ENCODE results near the gene SYT13.
"Not testable (repeated sequence)": the region's sequence is repeated elsewhere in the genome, so short reads cannot be mapped to it uniquely, and the experiment has no call there.

The SYT13 gene

DNA sequence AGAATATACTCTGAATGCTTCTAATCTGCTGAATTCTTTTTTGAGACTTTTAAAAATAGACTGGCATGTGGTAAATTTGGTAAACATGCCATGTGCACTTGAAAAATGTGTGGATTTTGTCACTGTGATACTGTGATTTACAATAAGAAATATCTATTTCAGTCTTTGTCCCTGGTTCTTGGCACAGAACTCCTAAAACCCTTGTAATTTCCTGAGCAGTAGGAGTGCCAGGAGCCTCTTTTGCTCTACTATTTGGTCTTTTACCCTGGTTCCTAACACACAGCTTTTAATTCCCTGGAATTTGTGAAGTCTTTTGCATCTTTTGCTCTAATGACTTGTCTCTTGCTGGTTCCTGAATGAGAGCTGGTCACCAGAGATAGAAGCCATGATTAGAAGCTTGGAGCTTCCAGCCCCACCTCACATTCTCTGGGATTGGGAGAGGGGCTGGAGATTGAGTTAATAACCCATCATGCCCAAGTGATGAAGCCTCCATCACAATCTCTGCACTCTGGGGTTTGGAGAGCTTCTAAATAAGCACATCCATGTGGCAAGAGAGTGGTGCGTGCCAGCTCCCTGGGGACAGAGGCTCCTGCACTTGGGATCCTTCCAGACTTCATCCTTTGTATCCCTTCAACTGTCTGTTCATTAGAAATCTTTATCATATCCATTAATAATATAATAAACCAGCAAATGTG lies 27.2 kb upstream of the SYT13 start:
- in situ Hi-C loops (cut with HindIII; ENCODE audit: low sequenced_read_pairs): no loop called here

DNA sequence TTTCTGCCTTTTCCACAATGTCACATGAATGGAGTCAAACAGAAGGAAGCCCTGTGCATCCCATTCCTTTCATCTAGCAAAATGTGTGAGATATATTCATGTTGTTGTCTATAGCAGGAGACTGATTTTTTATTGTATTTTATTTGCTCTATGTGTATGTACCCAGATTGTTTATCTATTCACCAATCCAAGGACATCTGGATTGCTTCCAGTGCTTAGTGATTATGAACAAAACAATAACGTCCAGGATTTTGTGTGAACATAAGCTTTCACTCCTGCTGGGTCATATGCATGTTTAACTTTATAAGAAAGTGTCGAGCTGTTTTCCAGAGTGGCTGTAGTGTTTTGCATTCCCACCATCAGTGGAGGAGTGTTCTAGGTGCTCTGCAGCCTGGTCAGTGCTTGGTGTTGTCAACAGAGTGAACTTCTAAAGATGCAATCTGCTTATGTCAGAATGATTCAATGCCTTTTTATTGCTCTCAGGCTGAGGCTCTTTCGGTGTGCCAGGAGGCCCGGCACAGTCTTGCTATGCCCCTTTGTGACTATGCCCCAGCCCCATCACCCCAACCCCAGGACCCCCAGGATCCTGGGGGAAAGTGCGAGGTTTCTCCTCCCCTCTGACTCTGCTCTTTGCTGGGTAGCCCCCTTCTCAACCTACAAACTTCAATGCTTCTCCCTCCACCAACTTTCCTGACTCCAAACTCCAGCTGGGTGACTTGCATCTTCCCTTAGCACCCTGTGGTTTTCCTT lies 19.9 kb upstream of the SYT13 start:
- in situ Hi-C loops (cut with HindIII; ENCODE audit: low sequenced_read_pairs): loop anchor here (10.0 kb wide), 1 partner anchor 271 kb away; no protein-coding TSS in a partner anchor

DNA sequence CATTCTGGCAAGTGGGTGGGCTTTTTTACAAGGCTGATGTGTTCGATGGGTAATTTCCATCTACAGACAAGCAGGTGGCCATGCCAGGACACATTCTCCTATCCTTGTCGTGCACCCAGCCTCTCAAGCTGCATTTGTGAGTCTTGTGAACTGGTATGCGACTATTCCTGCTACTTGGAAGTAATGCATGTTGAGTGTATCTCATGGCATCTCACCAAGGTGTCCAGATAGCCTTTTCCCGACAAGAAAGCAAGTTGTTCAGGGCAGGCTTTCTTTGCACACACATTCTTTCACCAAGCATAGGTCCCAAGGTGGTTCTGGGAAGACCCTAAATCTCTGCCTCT lies 18.8 kb upstream of the SYT13 start:
- in situ Hi-C loops (cut with HindIII; ENCODE audit: low sequenced_read_pairs): loop anchor here (10.0 kb wide), 1 partner anchor 270 kb away; no protein-coding TSS in a partner anchor

DNA sequence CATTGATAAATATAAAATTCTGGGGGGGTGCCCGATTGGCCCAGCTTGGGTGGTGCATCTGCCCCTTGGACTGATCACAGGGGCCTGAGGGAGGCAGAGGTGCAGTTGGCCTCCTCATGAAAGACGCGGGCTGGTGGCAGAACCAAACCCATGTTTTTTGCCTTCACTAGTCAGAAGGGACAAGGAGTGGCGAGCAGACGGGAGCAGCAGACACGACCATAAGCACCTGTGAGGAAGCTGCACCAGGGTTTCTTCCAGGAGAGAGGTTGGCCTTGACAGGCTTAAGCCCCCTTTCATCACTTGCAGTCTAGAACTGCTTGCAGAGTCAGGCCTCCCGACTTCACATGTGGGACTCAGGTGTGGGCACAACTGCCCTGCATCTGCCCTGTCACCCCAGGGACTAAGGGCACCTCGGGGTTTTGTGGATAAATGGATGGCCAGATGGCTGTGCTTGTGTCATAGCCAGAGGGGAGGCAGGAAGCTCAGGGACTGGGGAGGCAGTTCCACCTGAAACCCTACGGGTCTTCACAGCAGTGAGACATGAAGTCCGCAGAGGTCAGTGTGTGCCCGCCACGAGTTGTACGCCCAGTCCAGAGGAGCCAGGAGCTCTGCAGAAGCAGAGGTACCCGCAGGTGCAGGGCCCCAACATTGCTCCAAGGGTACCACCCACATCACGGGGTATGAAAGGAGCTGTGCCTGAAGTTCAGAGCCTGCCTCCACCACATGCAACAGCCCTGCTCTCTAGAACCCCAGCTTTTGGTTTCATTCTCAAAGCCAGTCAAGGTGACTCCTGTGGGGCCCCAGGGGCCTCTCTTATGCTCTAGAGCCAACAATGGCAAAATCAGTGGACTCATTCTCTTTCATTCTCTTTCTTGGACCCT lies 18.2 kb upstream of the SYT13 start:
- in situ Hi-C loops (cut with HindIII; ENCODE audit: low sequenced_read_pairs): loop anchor here (10.0 kb wide), 1 partner anchor 270 kb away; no protein-coding TSS in a partner anchor

DNA sequence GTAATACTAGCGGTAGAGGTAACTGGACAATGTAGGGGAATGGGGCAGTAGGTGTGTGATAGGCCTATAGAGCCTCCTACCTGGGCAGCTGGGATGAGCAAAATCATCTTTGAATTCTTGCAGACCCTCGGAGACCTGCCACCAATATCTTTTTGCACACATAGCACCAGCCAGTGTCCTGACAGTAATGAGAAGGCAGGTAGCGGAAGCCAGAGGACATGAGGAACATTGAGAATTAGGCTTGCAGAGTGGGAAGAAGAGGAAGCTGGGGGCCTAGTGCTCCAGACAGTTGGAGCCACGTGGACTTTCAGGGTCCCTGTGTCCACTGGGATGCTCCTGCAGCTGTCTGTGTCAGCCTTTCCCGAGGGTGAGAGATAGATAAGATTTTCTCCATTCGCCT lies 17.2 kb upstream of the SYT13 start:
- in situ Hi-C loops (cut with HindIII; ENCODE audit: low sequenced_read_pairs): loop anchor here (10.0 kb wide), 1 partner anchor 269 kb away; no protein-coding TSS in a partner anchor

DNA sequence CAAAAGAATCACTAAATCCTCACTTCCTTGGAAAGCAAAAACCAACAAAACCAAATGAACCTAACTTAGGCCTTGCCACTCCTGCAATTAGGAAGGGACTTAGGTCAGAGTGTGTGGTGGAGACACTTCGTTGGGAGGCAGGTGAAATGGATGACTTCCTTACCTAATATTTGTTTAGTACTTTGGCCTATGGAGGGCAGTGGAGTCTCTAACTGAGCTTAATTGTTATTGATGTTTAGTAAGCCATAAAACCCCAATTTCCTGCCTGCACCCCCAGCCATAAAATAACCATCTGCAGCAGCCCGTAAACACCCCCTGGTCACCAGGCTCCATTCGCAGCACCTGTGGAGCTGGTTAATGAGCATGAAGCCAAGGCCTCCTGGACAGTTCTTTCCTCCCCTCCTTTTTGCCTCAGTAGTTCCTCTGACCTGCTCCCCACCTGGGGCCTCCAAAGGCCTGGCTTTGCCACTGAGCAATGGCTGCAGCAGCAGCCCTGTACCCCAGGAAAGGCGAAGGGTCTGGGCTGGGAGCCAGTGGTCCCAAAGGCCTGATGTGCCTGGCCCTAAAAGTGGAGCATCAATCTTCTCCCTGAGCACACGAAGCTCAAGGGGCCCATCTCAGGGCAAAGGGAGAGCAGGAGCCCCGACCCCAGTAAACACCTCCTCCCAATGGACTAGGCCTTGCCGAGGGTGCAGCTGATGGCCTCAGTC lies 15.6 kb upstream of the SYT13 start:
- in situ Hi-C loops (cut with HindIII; ENCODE audit: low sequenced_read_pairs): loop anchor here (10.0 kb wide), 1 partner anchor 267 kb away; no protein-coding TSS in a partner anchor

DNA sequence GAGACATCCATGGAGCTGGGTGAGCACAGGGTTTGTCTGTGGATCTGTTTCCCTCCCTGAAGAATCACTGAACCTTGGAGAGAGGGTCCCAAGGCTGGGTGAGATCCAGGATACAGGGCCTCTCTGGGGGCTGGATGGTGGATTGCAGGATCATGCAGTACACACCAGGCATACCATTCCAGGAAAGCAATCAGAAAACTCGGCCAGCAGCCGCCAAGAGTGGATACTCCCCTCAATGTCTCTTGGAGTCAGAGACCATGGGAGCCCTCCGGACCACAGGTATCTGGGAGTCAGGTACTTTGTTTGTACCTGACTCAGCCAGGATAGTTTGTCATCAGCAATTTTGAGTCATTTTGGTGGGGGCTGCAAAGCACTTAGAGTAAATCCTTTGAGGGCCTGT lies 14.6 kb upstream of the SYT13 start:
- in situ Hi-C loops (cut with HindIII; ENCODE audit: low sequenced_read_pairs): loop anchor here (10.0 kb wide), 1 partner anchor 266 kb away; no protein-coding TSS in a partner anchor

DNA sequence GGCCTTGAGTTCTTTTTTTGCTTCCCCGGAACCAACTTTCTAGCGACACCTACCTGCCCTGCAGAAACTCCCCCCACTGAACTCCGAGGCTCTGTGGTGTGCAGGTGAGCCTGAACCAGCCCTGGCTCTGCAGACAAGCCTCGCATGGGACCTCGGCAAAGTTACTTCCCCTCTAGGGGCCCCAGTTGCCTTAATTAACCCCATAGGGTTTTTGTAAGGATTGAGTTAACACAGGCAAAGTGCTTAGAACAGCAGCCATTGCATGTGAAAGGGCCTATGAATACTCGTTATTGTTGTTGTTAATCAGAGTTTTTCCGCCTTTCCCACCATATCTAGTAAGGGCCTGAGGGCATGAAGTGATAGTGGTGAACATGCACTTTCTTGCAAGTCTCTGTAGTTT lies 12.6 kb upstream of the SYT13 start:
- in situ Hi-C loops (cut with HindIII; ENCODE audit: low sequenced_read_pairs): no loop called here

DNA sequence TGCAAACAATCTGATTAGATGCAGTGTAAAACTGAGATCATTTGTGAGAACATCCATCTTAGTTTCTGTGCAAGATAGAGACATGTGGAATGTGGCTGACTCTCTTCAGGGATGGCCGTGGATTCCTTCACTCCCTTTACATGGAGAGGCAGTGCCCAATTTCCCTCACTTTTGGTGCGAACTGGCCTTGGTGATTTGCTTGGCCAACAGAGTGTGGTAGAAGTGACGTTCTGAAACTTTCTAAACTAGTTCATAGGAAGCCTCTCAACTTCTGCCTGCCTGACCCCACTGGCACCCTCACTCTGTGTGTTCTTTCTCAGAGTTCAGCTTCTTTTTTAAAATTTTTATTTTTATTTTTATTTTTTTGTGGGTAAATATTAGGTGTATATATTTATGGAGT lies 9.9 kb upstream of the SYT13 start:
- in situ Hi-C loops (cut with HindIII; ENCODE audit: low sequenced_read_pairs): no loop called here

DNA sequence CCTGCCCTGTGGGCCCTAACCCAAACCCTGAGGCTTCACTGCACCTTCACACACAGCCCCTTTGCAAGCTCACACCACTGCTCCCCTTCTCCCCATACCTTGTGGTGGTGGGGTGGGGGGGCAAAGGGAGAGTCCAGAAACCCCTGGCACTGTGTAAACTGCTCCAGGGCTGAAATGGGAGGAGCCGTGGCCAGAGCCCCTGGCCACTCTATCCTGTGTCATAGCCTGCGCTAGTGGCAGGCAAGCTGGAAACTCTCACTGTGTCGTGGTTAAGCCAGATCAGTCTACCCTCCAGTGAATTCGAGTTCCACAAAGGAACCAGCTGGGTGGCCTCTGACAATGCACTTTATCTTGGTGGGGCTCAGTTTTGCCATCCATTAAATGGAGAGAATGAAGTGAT lies 8.4 kb upstream of the SYT13 start:
- in situ Hi-C loops (cut with HindIII; ENCODE audit: low sequenced_read_pairs): no loop called here

DNA sequence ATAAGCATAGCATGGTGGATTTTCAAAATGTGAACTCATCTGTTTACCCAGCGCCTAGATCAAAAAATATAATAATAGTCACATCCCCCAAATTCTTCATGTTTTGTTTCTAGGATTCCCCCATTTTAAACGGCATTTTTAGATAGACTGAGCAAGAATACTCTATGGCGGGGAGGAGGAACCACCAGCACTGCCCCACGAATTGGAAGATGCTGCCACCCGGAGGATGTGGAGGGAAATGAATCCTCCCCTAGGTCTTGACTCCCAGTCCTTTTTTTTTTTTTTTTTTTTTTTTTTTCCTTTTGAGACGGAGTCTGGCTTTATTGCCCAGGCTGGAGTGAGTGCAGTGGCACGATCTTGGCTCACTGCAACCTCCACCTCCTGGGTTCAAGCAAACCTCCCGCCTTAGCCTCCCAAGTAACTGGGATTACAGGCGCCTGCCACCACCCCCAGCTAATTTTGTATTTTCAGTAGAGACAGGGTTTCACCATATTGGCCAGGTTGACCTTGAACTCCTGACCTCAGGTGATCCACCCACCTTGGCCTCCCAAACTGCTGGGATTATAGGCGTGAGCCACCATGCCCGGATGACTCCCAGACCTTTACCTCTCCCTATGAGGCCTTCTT lies 7.5 kb upstream of the SYT13 start:
- in situ Hi-C loops (cut with HindIII; ENCODE audit: low sequenced_read_pairs): not testable (repeated sequence)

DNA sequence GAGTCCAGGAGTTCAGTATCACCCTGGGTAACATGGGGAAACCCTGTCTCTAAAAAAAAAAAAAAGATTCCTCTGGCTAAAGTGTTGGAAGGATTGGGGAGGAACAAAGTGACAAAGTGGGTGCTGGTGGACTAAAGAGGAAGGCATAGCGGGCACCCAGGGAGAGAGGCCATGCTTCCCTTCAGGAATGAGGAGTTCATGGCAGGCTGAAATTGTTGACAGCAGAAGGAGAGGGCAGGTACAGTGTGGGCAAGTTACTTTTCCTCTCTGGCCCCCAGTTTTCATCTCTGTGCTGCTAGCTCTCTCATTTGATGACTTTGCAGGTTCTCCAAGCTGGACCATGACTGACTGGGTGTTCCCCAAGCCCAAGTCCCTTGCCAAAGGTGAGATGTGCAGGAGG lies 4.4 kb upstream of the SYT13 start:
- in situ Hi-C loops (cut with HindIII; ENCODE audit: low sequenced_read_pairs): no loop called here

DNA sequence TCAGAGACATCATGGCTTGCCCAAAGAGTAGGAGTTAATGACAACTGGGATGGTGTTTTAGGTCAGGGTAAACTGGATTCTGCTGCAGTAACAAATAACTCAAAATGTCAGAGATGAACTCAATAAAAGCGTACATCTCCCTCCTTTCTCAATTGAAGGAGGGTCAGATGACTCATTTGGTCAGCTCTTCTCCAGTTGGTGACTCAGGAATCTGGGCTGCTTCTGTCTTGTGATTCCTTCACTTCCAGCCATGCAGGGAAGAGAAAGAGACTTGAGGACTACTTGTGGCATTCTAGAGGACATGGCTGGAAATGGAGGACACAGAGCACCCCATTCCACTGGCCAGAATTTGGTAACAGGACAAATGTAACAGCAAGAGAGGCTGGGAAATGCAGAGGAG lies 3.2 kb upstream of the SYT13 start:
- in situ Hi-C loops (cut with HindIII; ENCODE audit: low sequenced_read_pairs): no loop called here

DNA sequence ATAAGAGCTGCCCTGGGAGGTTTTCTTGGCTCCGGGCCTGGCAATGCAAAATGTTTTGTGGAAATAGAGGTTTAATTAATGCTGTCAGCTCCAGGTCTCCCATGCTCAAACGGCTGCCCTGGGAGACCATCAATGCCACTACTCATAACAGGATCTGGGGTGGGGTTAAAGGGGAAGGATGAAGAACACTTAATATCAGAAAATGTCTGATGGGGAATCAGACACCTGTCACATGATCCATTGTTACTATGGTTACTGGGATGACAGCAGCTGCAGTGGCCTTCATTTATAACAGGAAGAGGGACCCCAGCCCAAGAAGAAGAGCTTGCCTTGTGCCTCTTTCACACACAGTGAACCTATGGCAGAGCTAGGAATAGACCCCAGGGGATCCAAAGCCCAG lies 2.2 kb upstream of the SYT13 start:
- in situ Hi-C loops (cut with HindIII; ENCODE audit: low sequenced_read_pairs): no loop called here

DNA sequence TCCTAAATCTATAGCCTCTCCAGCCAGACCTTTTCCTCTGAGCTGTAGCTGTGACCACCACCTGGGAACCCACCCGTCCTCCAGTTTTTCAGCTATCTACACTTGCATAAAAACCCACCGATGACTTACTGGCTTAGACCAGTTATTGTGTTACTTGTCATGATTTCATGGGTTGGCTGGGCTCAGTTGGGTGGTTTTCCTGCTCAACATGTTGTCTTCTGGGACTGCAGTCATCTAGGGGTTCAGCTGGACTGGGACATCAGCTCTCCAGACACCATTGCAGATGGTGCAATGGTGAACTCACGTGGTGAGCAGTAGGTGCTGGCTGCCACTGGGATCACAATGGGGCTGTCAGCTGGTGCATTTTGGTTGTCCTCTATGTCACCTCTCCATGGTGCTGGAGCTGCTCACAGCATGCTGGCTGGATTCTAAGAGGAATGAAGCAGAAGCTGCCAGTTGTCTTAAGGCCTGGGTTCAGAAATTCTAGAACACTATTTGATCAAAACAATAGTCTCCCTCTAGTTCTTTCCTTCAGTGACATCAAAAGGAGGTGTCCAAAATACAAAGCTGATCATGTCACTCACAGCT lies 1.3 kb upstream of the SYT13 start:
- in situ Hi-C loops (cut with HindIII; ENCODE audit: low sequenced_read_pairs): no loop called here

DNA sequence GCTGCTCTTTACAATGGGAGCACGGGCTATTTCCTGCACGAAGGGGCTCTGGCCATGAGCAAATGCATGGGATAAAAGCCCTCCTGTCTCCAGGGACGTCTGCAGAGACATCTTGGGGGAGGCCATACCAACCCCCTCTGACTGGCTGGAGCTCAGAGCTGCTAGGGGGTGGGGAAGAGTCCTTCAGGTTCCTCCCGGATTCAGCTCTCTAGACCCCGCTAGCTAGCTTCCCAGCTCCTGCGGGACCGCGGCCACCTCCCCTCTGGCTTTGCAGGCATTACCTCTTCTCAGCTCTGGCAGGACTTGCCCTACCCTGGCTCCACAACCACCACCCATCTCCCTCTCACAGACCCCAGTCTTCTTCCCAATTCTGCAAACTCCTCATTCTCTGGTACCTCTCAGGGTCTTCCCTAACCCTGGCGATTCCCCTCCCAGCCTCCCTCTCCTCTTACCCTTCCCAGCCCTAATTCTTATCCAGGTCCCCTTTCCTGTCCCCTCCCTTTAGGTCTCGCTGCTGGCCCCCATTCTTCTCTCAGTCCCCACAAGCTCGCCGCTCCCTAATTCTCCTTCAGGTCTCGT lies 802 bp downstream of the SYT13 start:
- in situ Hi-C loops (cut with HindIII; ENCODE audit: low sequenced_read_pairs): no loop called here

DNA sequence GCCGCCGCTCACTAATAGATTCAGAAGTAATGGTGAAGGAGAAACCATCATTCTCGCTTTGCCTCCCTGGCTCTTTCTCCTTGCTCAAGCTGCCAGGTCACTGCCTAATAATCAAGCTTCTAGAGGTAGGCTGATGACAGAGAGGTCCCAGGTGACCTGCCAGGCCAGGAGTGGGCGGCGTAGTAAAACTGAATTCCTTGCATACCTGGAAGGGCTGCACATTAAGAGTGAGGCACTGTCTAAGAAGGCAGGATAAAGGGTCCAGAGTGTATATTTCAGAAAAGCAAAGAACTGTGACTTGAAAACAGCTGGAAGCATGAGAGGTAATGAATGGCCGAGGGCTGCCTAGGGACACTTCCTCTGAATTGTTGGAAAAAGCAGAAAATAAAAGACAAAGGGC lies 4.1 kb downstream of the SYT13 start:
- in situ Hi-C loops (cut with HindIII; ENCODE audit: low sequenced_read_pairs): no loop called here

DNA sequence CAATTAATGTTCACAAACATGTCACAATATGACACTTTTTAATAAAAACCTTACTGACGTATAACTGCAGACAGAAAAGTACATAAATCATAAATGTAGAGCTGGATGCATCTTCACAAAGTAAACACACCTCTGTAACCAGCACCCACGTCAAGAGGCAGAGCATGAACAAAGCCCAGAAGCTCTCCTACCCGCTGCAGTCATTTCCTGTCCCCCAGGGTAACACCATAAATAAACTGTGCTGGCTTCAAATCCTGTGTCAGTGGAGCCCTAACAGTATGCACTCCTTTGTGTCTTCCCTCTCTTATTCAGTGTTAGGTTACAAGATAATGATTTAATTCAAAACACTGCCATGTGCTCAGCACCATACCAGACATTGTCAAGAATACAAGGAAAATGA lies 5.7 kb downstream of the SYT13 start:
- in situ Hi-C loops (cut with HindIII; ENCODE audit: low sequenced_read_pairs): no loop called here

DNA sequence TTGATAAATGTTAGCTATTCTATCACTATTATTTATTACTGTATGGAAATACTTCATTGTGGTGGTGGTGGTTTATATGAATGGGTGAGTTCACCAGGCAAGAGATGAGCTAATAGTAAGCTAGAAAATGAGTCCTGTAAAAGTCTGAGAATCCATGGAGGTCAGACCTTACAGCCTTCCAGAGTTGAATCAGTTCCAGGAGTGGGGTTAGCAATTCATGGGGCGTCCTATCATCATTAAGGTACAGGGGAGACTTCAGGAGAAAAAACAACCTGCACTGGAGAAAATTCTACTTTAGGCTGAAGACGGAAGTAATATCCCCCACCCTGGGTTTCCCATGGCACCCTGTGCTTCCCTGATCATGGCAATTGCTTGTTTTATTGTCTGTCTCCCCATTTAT lies 6.5 kb downstream of the SYT13 start:
- in situ Hi-C loops (cut with HindIII; ENCODE audit: low sequenced_read_pairs): no loop called here

DNA sequence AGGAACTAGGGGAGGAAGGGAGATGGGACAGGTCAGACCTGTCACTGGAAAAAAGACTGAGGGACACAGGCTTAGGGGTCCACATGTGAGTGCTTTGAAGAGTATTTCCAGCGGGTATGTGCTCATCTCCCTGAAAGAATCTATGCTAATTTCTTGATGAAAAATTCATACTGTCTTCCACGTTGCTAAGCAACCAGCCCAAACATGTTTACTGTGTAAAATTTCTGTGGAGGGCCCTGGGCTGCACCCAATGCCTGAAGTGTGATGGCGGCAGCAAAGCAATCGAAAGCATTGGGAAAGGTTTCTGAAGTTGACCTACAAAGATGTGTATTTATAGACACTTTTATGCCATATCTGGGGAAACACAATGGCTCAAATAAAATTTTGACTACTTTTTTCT lies 7.4 kb downstream of the SYT13 start:
- in situ Hi-C loops (cut with HindIII; ENCODE audit: low sequenced_read_pairs): no loop called here
